ENCODE results near the gene ACOT12. TPM values are rescaled to one million over a fixed set of nuclear protein-coding genes. Genes with fewer than 3 reads are reported as not detected.

Gene ACOT12
- total RNA-seq, 4 donors from 2014 or later, result not detected

GRCh38 chr5:81313686-81314085, 80.2 kb downstream of the ACOT12 start:
- intact Hi-C loops (cut with DNase I; ENCODE audit: low total_unique reads), result no loop called here
- in situ Hi-C loops (cut with MboI; ENCODE audit: low pct_ligation_motif_present in 1 of 4, low pct_unique_long_range_greater_than_20kb in 1 of 4, low sequenced_read_pairs in 3 of 4), result no loop called here
- Histone ChIP-seq H3K27me3 (no peaks in the 10 kb centered on the region), H3K27ac (no peak overlapping the region), H3K9me3 (no peaks in the 10 kb centered on the region), H3K4me3 (no peak overlapping the region), H3K36me3 (peaks cover 0 to 37% (median 5%) of the 10 kb centered on the region in 4 donors), H3K4me1 (no peaks in the 10 kb centered on the region)
- WGBS, 2 donors (ENCODE audit: low coverage in 1 of 2), result 71 to 89% methylated on average over 1 to 3 of the region's 3 CpGs
- DNase-seq, result no peak
- TF ChIP-seq EP300 (IDR thresholded peaks at IDR 0.05; ENCODE audit: low read depth) (no peak), POLR2AphosphoS5 (IDR thresholded peaks at IDR 0.05) (no peak), POLR2A (IDR thresholded peaks at IDR 0.05) (no peak)
- TF ChIP-seq, protein P1, sequence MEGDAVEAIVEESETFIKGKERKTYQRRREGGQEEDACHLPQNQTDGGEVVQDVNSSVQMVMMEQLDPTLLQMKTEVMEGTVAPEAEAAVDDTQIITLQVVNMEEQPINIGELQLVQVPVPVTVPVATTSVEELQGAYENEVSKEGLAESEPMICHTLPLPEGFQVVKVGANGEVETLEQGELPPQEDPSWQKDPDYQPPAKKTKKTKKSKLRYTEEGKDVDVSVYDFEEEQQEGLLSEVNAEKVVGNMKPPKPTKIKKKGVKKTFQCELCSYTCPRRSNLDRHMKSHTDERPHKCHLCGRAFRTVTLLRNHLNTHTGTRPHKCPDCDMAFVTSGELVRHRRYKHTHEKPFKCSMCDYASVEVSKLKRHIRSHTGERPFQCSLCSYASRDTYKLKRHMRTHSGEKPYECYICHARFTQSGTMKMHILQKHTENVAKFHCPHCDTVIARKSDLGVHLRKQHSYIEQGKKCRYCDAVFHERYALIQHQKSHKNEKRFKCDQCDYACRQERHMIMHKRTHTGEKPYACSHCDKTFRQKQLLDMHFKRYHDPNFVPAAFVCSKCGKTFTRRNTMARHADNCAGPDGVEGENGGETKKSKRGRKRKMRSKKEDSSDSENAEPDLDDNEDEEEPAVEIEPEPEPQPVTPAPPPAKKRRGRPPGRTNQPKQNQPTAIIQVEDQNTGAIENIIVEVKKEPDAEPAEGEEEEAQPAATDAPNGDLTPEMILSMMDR (IDR thresholded peaks at IDR 0.05), result no peak

DNA sequence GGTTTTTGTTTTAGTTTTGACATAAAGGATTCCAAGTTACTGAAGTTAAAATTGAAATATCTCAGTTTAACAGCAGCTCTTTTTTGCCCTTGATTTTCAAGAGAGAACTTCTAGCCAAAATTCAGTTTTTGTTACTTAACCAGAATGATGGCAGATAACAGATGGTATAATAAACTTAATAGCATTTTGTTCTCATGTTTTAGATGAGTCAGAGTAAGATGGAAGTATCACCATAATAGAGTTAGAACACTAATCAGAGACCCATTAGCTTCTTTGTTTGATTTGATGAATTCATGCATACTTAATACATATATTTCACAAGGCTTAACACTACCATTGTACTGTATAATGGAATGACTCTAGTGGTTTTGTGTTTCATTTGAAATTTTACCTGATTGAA, 80.7 kb downstream of the ACOT12 start:
- in situ Hi-C loops (cut with MboI; ENCODE audit: low pct_ligation_motif_present in 1 of 4, low pct_unique_long_range_greater_than_20kb in 1 of 4, low sequenced_read_pairs in 3 of 4) (no loop called here), intact Hi-C loops (cut with DNase I; ENCODE audit: low total_unique reads) (no loop called here)
- H3K27ac ChIP-seq, result no peak overlapping the region
- no peaks in the 10 kb centered on the region for H3K9me3 ChIP-seq
- H3K36me3 ChIP-seq, result peaks cover 0 to 37% (median 5%) of the 10 kb centered on the region in 4 donors
- TF ChIP-seq POLR2A (IDR thresholded peaks at IDR 0.05) (no peak), EP300 (IDR thresholded peaks at IDR 0.05; ENCODE audit: low read depth) (no peak), POLR2AphosphoS5 (IDR thresholded peaks at IDR 0.05) (no peak)
- TF ChIP-seq, protein P1 (IDR thresholded peaks at IDR 0.05), result no peak
- no peaks in the 10 kb centered on the region for H3K4me1 ChIP-seq
- no peak for DNase-seq
- no peak overlapping the region for H3K4me3 ChIP-seq
- no peaks in the 10 kb centered on the region for H3K27me3 ChIP-seq

GRCh38 chr5:81310402-81311063, 83.4 kb downstream of the ACOT12 start:
- in situ Hi-C loops (cut with MboI; ENCODE audit: low pct_ligation_motif_present in 1 of 4, low pct_unique_long_range_greater_than_20kb in 1 of 4, low sequenced_read_pairs in 3 of 4) (no loop called here), intact Hi-C loops (cut with DNase I; ENCODE audit: low total_unique reads) (no loop called here)
- Histone ChIP-seq H3K4me1 (no peaks in the 10 kb centered on the region), H3K27ac (no peak overlapping the region), H3K36me3 (peaks cover 0 to 37% (median 5%) of the 10 kb centered on the region in 4 donors), H3K9me3 (no peaks in the 10 kb centered on the region), H3K4me3 (no peak overlapping the region), H3K27me3 (no peaks in the 10 kb centered on the region)
- no peak for DNase-seq
- TF ChIP-seq POLR2A (IDR thresholded peaks at IDR 0.05) (no peak), EP300 (IDR thresholded peaks at IDR 0.05; ENCODE audit: low read depth) (no peak), POLR2AphosphoS5 (IDR thresholded peaks at IDR 0.05) (no peak)
- TF ChIP-seq, protein P1 (IDR thresholded peaks at IDR 0.05), result no peak
- 81 to 93% methylated on average over 1 of the region's 1 CpG for WGBS, 2 donors (ENCODE audit: low coverage in 1 of 2)

GRCh38 chr5:81308836-81309235, 85.1 kb downstream of the ACOT12 start:
- no peaks in the 10 kb centered on the region for H3K27me3 ChIP-seq
- intact Hi-C loops (cut with DNase I; ENCODE audit: low total_unique reads), result no loop called here
- no peaks in the 10 kb centered on the region for H3K4me1 ChIP-seq
- H3K9me3 ChIP-seq, result no peaks in the 10 kb centered on the region
- H3K4me3 ChIP-seq, result no peak overlapping the region
- no peak overlapping the region for H3K27ac ChIP-seq
- TF ChIP-seq, protein P1 (IDR thresholded peaks at IDR 0.05), result no peak
- TF ChIP-seq EP300 (IDR thresholded peaks at IDR 0.05; ENCODE audit: low read depth) (no peak), POLR2AphosphoS5 (IDR thresholded peaks at IDR 0.05) (no peak), POLR2A (IDR thresholded peaks at IDR 0.05) (no peak)
- in situ Hi-C loops (cut with MboI; ENCODE audit: low pct_ligation_motif_present in 1 of 4, low pct_unique_long_range_greater_than_20kb in 1 of 4, low sequenced_read_pairs in 3 of 4), result no loop called here
- DNase-seq, result no peak
- peaks cover 0 to 32% (median 5%) of the 10 kb centered on the region in 4 donors for H3K36me3 ChIP-seq
- WGBS, 2 donors (ENCODE audit: low coverage in 1 of 2), result 92 to 95% methylated on average over 2 of the region's 2 CpGs
